Pancreas (tissue), 10 donors: ENCODE data around the gene GNG2. TPM values are rescaled to one million over a fixed set of nuclear protein-coding genes. Genes with fewer than 3 reads are reported as not detected.

Experiments
- ATAC-seq, 4 donors: fragments of 200-7000 bp; cut with Tn5 transposase; one replicate each; pipeline versions ENCODE4 v1.8.0 to v1.9.1; 2020; ENCODE audit warnings: mild to moderate bottlenecking in 4 of 4, moderate library complexity in 4 of 4
- DNase-seq, 6 donors: peaks; one replicate each; pipeline ENCODE4 v3.0.0-alpha.2; 2020
- FAIRE-seq: peaks from 2 replicates; lab custom pipeline; 2012; peaks lifted over from hg19 to GRCh38; lab: Jason Lieb, UNC
- H3K27ac ChIP-seq, 4 donors: fragments of 200-600 bp; sonication (generic); 1 replicate in 3 of 4; 2 replicates in 1 of 4; pipeline versions ENCODE4 v1.5.0 to v1.8.0; 2020
- H3K27me3 ChIP-seq, 4 donors: fragments of 200-600 bp; one replicate each; pipeline ENCODE4 v1.8.0; 2021
- H3K36me3 ChIP-seq, 3 donors: fragments of 200-600 bp; sonication (generic) in 1 of 3; one replicate each; pipeline versions ENCODE4 v1.5.0 to v1.8.0; 2020 to 2021
- H3K4me1 ChIP-seq, 3 donors: fragments of 200-600 bp; one replicate each; pipeline ENCODE4 v1.8.0; 2021
- H3K4me3 ChIP-seq, 4 donors: fragments of 200-600 bp; sonication (generic) in 2 of 4; one replicate each; pipeline versions ENCODE4 v1.5.0 to v1.8.0; 2020 to 2021
- H3K9me3 ChIP-seq, 4 donors: fragments of 200-600 bp; one replicate each; pipeline ENCODE4 v1.8.0; 2021
- CTCF ChIP-seq, 4 donors: fragments of 200-600 bp; sonication (generic) in 3 of 4; IDR thresholded peaks; one replicate each; pipeline versions ENCODE4 v1.5.0 to v1.8.0; 2021; ENCODE audit warnings: antibody characterized with exemption in 4 of 4
- WGBS, 2 donors: extraction: QIAGEN DNeasy Blood & Tissue Kit; methylation state at CpG; one replicate each; pipeline ENCODE4 v1.1.7; 2013; 5-methylcytosine and 5-hydroxymethylcytosine counted together
- intact Hi-C, 3 donors: fragments of 100-400 bp; cut with DNase I; formaldehyde crosslinking; loops; one replicate each; pipeline versions ENCODE4 v1.11.1 to v1.14.2; 2022
- polyA plus RNA-seq, 2 donors: library from polyadenylated mRNA; stranded (reverse); fragments of 200-250 nt; gene quantifications; one replicate each; pipeline ENCODE4 v1.2.3, GENCODE V29; 2013
- total RNA-seq, 6 donors: library from RNA; stranded (reverse); fragmentation: NEBNext Ultra II Directional in 4 of 6; extraction: Animal tissue kit (Norgen Biotek cat#: 25700) in 4 of 6; gene quantifications; one replicate each; pipeline versions ENCODE4 v1.2.1 to v1.2.4, GENCODE V29; 2021 to 2023
- donor health status: healthy with polysubstance abuse.
- donor health status: DM: no; HTN: no; CAD: no; lungs with moderate emphysema.
- donor health status: DM: no; HTN: no; CAD: no.
- donor health status: control.
- donor health status: control.
- donor health status: Bipolar disorder and iron deficiency.
- donor health status: DM: yes; HTN: yes; CAD: no.
- donor health status: DM: no; HTN: no; CAD: no.
- donor health status: DM: no; HTN: no; CAD: no.
- donor health status: DM: yes; HTN: yes; CAD: no.

GNG2 gene
- total and polyA plus RNA-seq, 8 donors = 1.7 to 23.0 (median 7.0) TPM

- intact Hi-C loops = no loop called here
- DNase-seq = no peak
- WGBS, 2 donors = 87 to 93% methylated on average over 5 of the region's 5 CpGs
Measured at GRCh38 chr14:51977075-51977474, 116.7 kb downstream of the GNG2 start.

GRCh38 chr14:51978681-51979085 is 118.3 kb downstream of the GNG2 start:
- Histone ChIP-seq H3K27me3 (no peaks in the 10 kb centered on the region), H3K4me3 (no peak overlapping the region), H3K27ac (no peak overlapping the region), H3K36me3 (no peaks in the 10 kb centered on the region), H3K9me3 (no peaks in the 10 kb centered on the region), H3K4me1 (no peaks in the 10 kb centered on the region)
- peak in 1 of 4 donors; percentile 13 for ATAC-seq
- no peak for FAIRE-seq
- no peak for DNase-seq
- intact Hi-C loops = no loop called here
- WGBS, 2 donors = 22 to 28% methylated on average over 2 of the region's 2 CpGs
- no peak for TF ChIP-seq CTCF (IDR thresholded peaks at IDR 0.05)

More at GRCh38 chr14:51977075-51977474, 116.7 kb downstream of the GNG2 start:
- H3K4me3 ChIP-seq = no peak overlapping the region
- no peaks in the 10 kb centered on the region for H3K27me3 ChIP-seq
- no peak overlapping the region for H3K27ac ChIP-seq
- H3K36me3 ChIP-seq = no peaks in the 10 kb centered on the region
- no peak for ATAC-seq
- FAIRE-seq = no peak
- no peaks in the 10 kb centered on the region for H3K4me1 ChIP-seq
- TF ChIP-seq CTCF (IDR thresholded peaks at IDR 0.05) = no peak
- H3K9me3 ChIP-seq = no peaks in the 10 kb centered on the region

- no peaks in the 10 kb centered on the region for H3K27me3 ChIP-seq
- 20 to 21% methylated on average over 17 of the region's 17 CpGs for WGBS, 2 donors
Measured at GRCh38 chr14:51979088-51979709, 118.8 kb downstream of the GNG2 start.

GRCh38 chr14:51981218-51981854 is 120.9 kb downstream of the GNG2 start:
- H3K4me1 ChIP-seq = no peaks in the 10 kb centered on the region
- no peaks in the 10 kb centered on the region for H3K9me3 ChIP-seq
- intact Hi-C loops = no loop called here
- H3K27ac ChIP-seq = no peak overlapping the region
- H3K36me3 ChIP-seq = no peaks in the 10 kb centered on the region
- no peaks in the 10 kb centered on the region for H3K27me3 ChIP-seq
- 73 to 76% methylated on average over 4 of the region's 4 CpGs for WGBS, 2 donors
- FAIRE-seq = no peak
- no peak for DNase-seq
- no peak overlapping the region for H3K4me3 ChIP-seq
- TF ChIP-seq CTCF (IDR thresholded peaks at IDR 0.05) = no peak
- ATAC-seq = no peak

More at GRCh38 chr14:51979088-51979709, 118.8 kb downstream of the GNG2 start:
- FAIRE-seq (peak; percentile 77), DNase-seq (peak; percentile 56 to 91 (median 78)), ATAC-seq (peak; percentile 70 to 94 (median 93))
- H3K27ac ChIP-seq = no peak overlapping the region
- H3K4me1 ChIP-seq = no peaks in the 10 kb centered on the region
- H3K36me3 ChIP-seq = no peaks in the 10 kb centered on the region
- H3K4me3 ChIP-seq = no peak overlapping the region
- peak; percentile 89 to 97 (median 94) for TF ChIP-seq CTCF (IDR thresholded peaks at IDR 0.05)
- intact Hi-C loops = no loop called here
- no peaks in the 10 kb centered on the region for H3K9me3 ChIP-seq

GRCh38 chr14:51988221-51988620 is 127.8 kb downstream of the GNG2 start:
- DNase-seq (no peak), ATAC-seq (no peak), FAIRE-seq (no peak)
- peaks cover 0 to 14% (median 8%) of the 10 kb centered on the region in 3 donors for H3K4me1 ChIP-seq
- H3K27me3 ChIP-seq = no peaks in the 10 kb centered on the region
- H3K36me3 ChIP-seq = peaks cover 0 to 9% (median 0%) of the 10 kb centered on the region in 3 donors
- H3K4me3 ChIP-seq = no peak overlapping the region
- intact Hi-C loops = no loop called here
- no peak for TF ChIP-seq CTCF (IDR thresholded peaks at IDR 0.05)
- no peak overlapping the region for H3K27ac ChIP-seq
- H3K9me3 ChIP-seq = no peaks in the 10 kb centered on the region
- WGBS, 2 donors = 80 to 81% methylated on average over 1 of the region's 1 CpG
